H1 (cell line): Measurements from ENCODE around the gene ALAS1. TPM values are rescaled to one million over a fixed set of nuclear protein-coding genes. Genes with fewer than 3 reads are reported as not detected.

Source experiments
- CTCF ChIA-PET: fragments of 300-600 bp; sonication (Branson Sonifier 250); formaldehyde crosslinking; loops from one replicate; lab custom pipeline; 2021; ENCODE audit not compliant: partially characterized antibody; lab: Charles Lee
- POLR2A ChIA-PET: fragments of 300-600 bp; sonication (Branson Sonifier 250); formaldehyde crosslinking; loops from one replicate; lab custom pipeline; 2021; ENCODE audit warnings: inconsistent platforms; ENCODE audit not compliant: partially characterized antibody; lab: Charles Lee
- DNase-seq, 2 experiments: peaks; one replicate each; pipeline versions ENCODE4 v3.0.0 to v3.0.0-alpha.2; 2010 to 2022; ENCODE audit warnings: low spot score in 2 of 2, low read depth in 1 of 2, mixed read lengths in 1 of 2
- FAIRE-seq: peaks from 2 replicates; lab custom pipeline; 2011; peaks lifted over from hg19 to GRCh38; lab: Jason Lieb, UNC
- H2AFZ ChIP-seq: 2 replicates; pipeline ENCODE4 v1.8.1; 2012; ENCODE audit warnings: low read length, inconsistent platforms
- H2AK5ac ChIP-seq: 2 replicates; pipeline ENCODE4 v1.6.1; 2013; ENCODE audit warnings: low read depth, low read length
- H2BK120ac ChIP-seq: replicated peaks from 2 replicates; pipeline ENCODE3; 2013; ENCODE audit warnings: low read depth, low read length, inconsistent platforms
- H2BK12ac ChIP-seq: 2 replicates; pipeline ENCODE4 v1.6.1; 2013; ENCODE audit warnings: low read depth, low read length
- H2BK15ac ChIP-seq: 2 replicates; pipeline ENCODE4 v1.6.1; 2013; ENCODE audit warnings: low read length
- H2BK20ac ChIP-seq: 2 replicates; pipeline ENCODE4 v1.6.1; 2013; ENCODE audit warnings: low read length
- H2BK5ac ChIP-seq: 2 replicates; pipeline ENCODE4 v1.6.1; 2013; ENCODE audit warnings: low read depth, low read length
- H3K14ac ChIP-seq: 2 replicates; pipeline ENCODE4 v1.6.1; 2013; ENCODE audit warnings: inconsistent platforms; ENCODE audit not compliant: insufficient read length
- H3K18ac ChIP-seq: 2 replicates; pipeline ENCODE4 v1.6.1; 2013; ENCODE audit warnings: low read length; ENCODE audit errors: extremely low read depth
- H3K23ac ChIP-seq: 2 replicates; pipeline ENCODE4 v1.6.1; 2013; ENCODE audit warnings: inconsistent platforms; ENCODE audit not compliant: insufficient read length
- H3K23me2 ChIP-seq: 2 replicates; pipeline ENCODE4 v1.6.1; 2013; ENCODE audit warnings: low read depth, low read length
- H3K27ac ChIP-seq: 2 replicates; pipeline ENCODE4 v1.6.1; 2011; ENCODE audit warnings: low read depth, low read length, inconsistent platforms
- H3K27me3 ChIP-seq, 4 experiments: replicated peaks in 1 of 4; 1 replicate in 1 of 4; 2 replicates in 3 of 4; pipeline versions ENCODE4 v1.6.1 to v1.8.1; 2011 to 2013; ENCODE audit warnings: low read length in 3 of 4, mild to moderate bottlenecking in 3 of 4, inconsistent platforms in 2 of 4, mixed read lengths in 2 of 4, moderate library complexity in 1 of 4; ENCODE audit not compliant: control insufficient read depth in 3 of 4, insufficient read depth in 3 of 4; ENCODE audit errors: extremely low read depth in 1 of 4
- H3K36me3 ChIP-seq, 4 experiments: 2 replicates each; pipeline versions ENCODE4 v1.6.1 to v1.8.1; 2011 to 2013; ENCODE audit warnings: mild to moderate bottlenecking in 4 of 4, low read length in 3 of 4, moderate library complexity in 2 of 4, control low read depth in 1 of 4, inconsistent platforms in 1 of 4; ENCODE audit not compliant: insufficient read depth in 4 of 4, control insufficient read depth in 2 of 4
- H3K4ac ChIP-seq: replicated peaks from 2 replicates; pipeline ENCODE3; 2013; ENCODE audit warnings: low read length, low read depth, mixed read lengths, inconsistent platforms; ENCODE audit not compliant: insufficient read length
- H3K4me1 ChIP-seq, 4 experiments: replicated peaks in 1 of 4; 1 replicate in 1 of 4; 2 replicates in 3 of 4; pipeline versions ENCODE4 v1.6.1 to v1.8.1; 2011 to 2013; ENCODE audit warnings: low read length in 3 of 4, inconsistent platforms in 2 of 4, mixed read lengths in 1 of 4; ENCODE audit not compliant: insufficient read depth in 4 of 4, control insufficient read depth in 3 of 4
- H3K4me2 ChIP-seq, 2 experiments: 2 replicates each; pipeline versions ENCODE4 v1.6.1 to v1.8.1; 2011 to 2013; ENCODE audit warnings: low read depth in 2 of 2, low read length in 2 of 2, control low read depth in 1 of 2, inconsistent platforms in 1 of 2, mild to moderate bottlenecking in 1 of 2; ENCODE audit not compliant: insufficient read depth in 1 of 2
- H3K4me3 ChIP-seq, 4 experiments: fragments of 200-600, 300-600 bp in 1 of 4; sonication (generic), shearing (Covaris generic), sonication (Bioruptor Twin) in 1 of 4; 2 replicates each; pipeline versions ENCODE4 v1.5.1 to v1.8.1; 2011 to 2016; ENCODE audit warnings: low read length in 4 of 4, low read depth in 3 of 4, control low read depth in 2 of 4, inconsistent platforms in 2 of 4, mild to moderate bottlenecking in 2 of 4, mixed read lengths in 1 of 4, moderate library complexity in 1 of 4; ENCODE audit not compliant: insufficient read depth in 2 of 4; ENCODE audit errors: extremely low read depth in 1 of 4
- H3K56ac ChIP-seq: replicated peaks from 2 replicates; pipeline ENCODE3; 2013; ENCODE audit warnings: low read depth, mild to moderate bottlenecking, mixed read lengths, low read length, inconsistent platforms; ENCODE audit not compliant: insufficient read length
- H3K79me1 ChIP-seq: 2 replicates; pipeline ENCODE4 v1.6.1; 2013; ENCODE audit warnings: low read depth, low read length, control low read depth
- H3K79me2 ChIP-seq, 2 experiments: 2 replicates each; pipeline versions ENCODE4 v1.6.1 to v1.8.1; 2012 to 2013; ENCODE audit warnings: low read length in 2 of 2, mild to moderate bottlenecking in 2 of 2, inconsistent platforms in 1 of 2; ENCODE audit not compliant: insufficient read depth in 2 of 2, control insufficient read depth in 1 of 2
- H3K9ac ChIP-seq, 4 experiments: replicated peaks in 1 of 4; 1 replicate in 1 of 4; 2 replicates in 3 of 4; pipeline versions ENCODE4 v1.6.1 to v1.8.1; 2011 to 2013; ENCODE audit warnings: low read depth in 3 of 4, low read length in 3 of 4, control low read depth in 2 of 4, mild to moderate bottlenecking in 2 of 4, moderate library complexity in 2 of 4, inconsistent platforms in 1 of 4; ENCODE audit errors: extremely low read depth in 1 of 4
- H3K9me3 ChIP-seq, 2 experiments: 2 replicates each; pipeline versions ENCODE4 v1.6.1 to v1.8.1; 2012 to 2013; ENCODE audit warnings: mild to moderate bottlenecking in 2 of 2, moderate library complexity in 2 of 2, control low read depth in 1 of 2, inconsistent platforms in 1 of 2, low read depth in 1 of 2, low read length in 1 of 2, mixed read lengths in 1 of 2; ENCODE audit not compliant: insufficient read depth in 2 of 2
- H4K20me1 ChIP-seq, 2 experiments: replicated peaks in 1 of 2; 2 replicates each; pipeline versions ENCODE3 to v1.8.1; 2011 to 2013; ENCODE audit warnings: inconsistent platforms in 2 of 2, low read length in 2 of 2, mild to moderate bottlenecking in 1 of 2; ENCODE audit not compliant: insufficient read depth in 2 of 2, control insufficient read depth in 1 of 2
- H4K5ac ChIP-seq: 2 replicates; pipeline ENCODE4 v1.6.1; 2013; ENCODE audit warnings: low read length, low read depth, mixed read lengths, inconsistent platforms; ENCODE audit not compliant: insufficient read length
- H4K8ac ChIP-seq: 2 replicates; pipeline ENCODE4 v1.8.0; 2013; ENCODE audit warnings: mild to moderate bottlenecking, moderate library complexity, low read length, inconsistent platforms; ENCODE audit not compliant: insufficient read depth; ENCODE audit errors: extremely low read depth
- H4K91ac ChIP-seq: replicated peaks from 2 replicates; pipeline ENCODE3; 2013; ENCODE audit warnings: low read length, mixed read lengths, inconsistent platforms; ENCODE audit not compliant: insufficient read length
- CBX5 ChIP-seq: fragments of 300-800, 300-1000 bp; sonication (generic); IDR thresholded peaks from 2 replicates; pipeline ENCODE4 v1.7.1; 2016; ENCODE audit warnings: antibody characterized with exemption, low read length, low read depth
- CBX8 ChIP-seq: fragments of 300-800, 300-1000 bp; sonication (generic); IDR thresholded peaks from 2 replicates; pipeline ENCODE4 v1.7.1; 2016; ENCODE audit warnings: low read depth, low read length, borderline replicate concordance
- FOSL1 ChIP-seq: IDR thresholded peaks from 2 replicates; pipeline ENCODE4 v1.6.1; 2011; ENCODE audit warnings: mild to moderate bottlenecking, low read depth, low read length, moderate library complexity; ENCODE audit not compliant: insufficient read depth
- ZNF274 ChIP-seq: IDR thresholded peaks from 2 replicates; pipeline ENCODE4 v1.7.0; 2012; ENCODE audit warnings: low read length, borderline replicate concordance; ENCODE audit errors: extremely low read depth
- WGBS, 2 experiments: shearing (Covaris generic) in 1 of 2; methylation state at CpG; one replicate each; pipeline versions ENCODE4 v1.1.6 to v1.1.7; 2013 to 2015; ENCODE audit warnings: low lambda C conversion rate in 2 of 2, mixed read lengths in 2 of 2, inconsistent platforms in 1 of 2, low coverage in 1 of 2, missing lambda C conversion rate in 1 of 2; ENCODE audit not compliant: insufficient replicate concordance in 2 of 2, insufficient coverage in 1 of 2, insufficient read length in 1 of 2; ENCODE audit errors: extremely low coverage in 1 of 2, missing lambda C conversion rate in 1 of 2; 5-methylcytosine and 5-hydroxymethylcytosine counted together
- polyA plus RNA-seq, 7 experiments: library from polyadenylated mRNA; depleted of rRNA in 3 of 7; stranded (reverse) in 5 of 7; unstranded in 2 of 7; fragments of >200 nt in 5 of 7; fragments of 200-250 nt in 2 of 7; gene quantifications; 1 replicate in 5 of 7; 2 replicates in 1 of 7; 4 replicates in 1 of 7; pipeline versions ENCODE4 v1.2.1 to v1.2.3, GENCODE V29; 2011 to 2013; ENCODE audit warnings: missing spikeins in 2 of 7, mixed read lengths in 2 of 7
- total RNA-seq: library from RNA; stranded (reverse); fragmentation: NEBNext Ultra II Directional; extraction: Animal tissue kit (Norgen Biotek cat#: 25700); gene quantifications from 2 replicates; pipeline ENCODE4 v1.2.1, GENCODE V29; 2021
- TF ChIP-seq, protein P1 (sequence below): IDR thresholded peaks from 2 replicates; pipeline ENCODE4 v1.6.1; 2012; ENCODE audit warnings: inconsistent platforms

Gene ALAS1
- total and polyA plus RNA-seq, 2 of the 8 experiments (the other 6 are each of a cell fraction or from before 2014, with no cell fraction given): 45.9 to 84.4 TPM

- H3K4me3 ChIP-seq: no peak overlapping the region
- DNase-seq (no peak), FAIRE-seq (no peak)
- H2BK15ac ChIP-seq: no peak overlapping the region
- H3K27me3 ChIP-seq: peaks cover 6 to 25% (median 15%) of the 10 kb centered on the region in 4 experiments; a peak in 6 of 7 replicates
- whole genome bisulfite sequencing, 2 experiments: 89% methylated on average over 4 of the region's 4 CpGs; no CpG with 5 or more reads in 1 of the 2 experiments
- H3K4ac ChIP-seq: no peak overlapping the region
- no peak overlapping the region for H2BK20ac ChIP-seq
- peaks cover 0 to 9% of the 10 kb centered on the region in 2 experiments; a peak in 2 of 4 replicates for H3K79me2 ChIP-seq
- POLR2A ChIA-PET: interaction anchor here (0.7 to 6.5 kb wide), 14 partner anchors 8 to 259 kb away, joined by 3 to 69 read pairs (median 4); partner anchors contain the start of genes GLYCTK, TLR9 and WDR82
- no peak overlapping the region for H2AFZ ChIP-seq
- peak overlapping the region; percentile 72; the same call in 1 of the 2 replicates for H2BK5ac ChIP-seq
- peaks cover 0 to 5% of the 10 kb centered on the region in 2 experiments for H4K20me1 ChIP-seq
- H4K5ac ChIP-seq: no peak overlapping the region
- no peak overlapping the region for H2BK12ac ChIP-seq
- H3K23me2 ChIP-seq: peaks cover 14% of the 10 kb centered on the region
- no peak overlapping the region for H2BK120ac ChIP-seq
- no peak overlapping the region for H4K91ac ChIP-seq
- H3K9ac ChIP-seq: no peak overlapping the region; a peak in 1 of 7 replicates
- H3K14ac ChIP-seq: no peak overlapping the region
- no peak overlapping the region for H3K56ac ChIP-seq
- no peak overlapping the region; the same call in 1 of the 2 replicates for H3K27ac ChIP-seq
- no peak overlapping the region for H4K8ac ChIP-seq
- no peak overlapping the region for H3K23ac ChIP-seq
- no peaks in the 10 kb centered on the region for H3K36me3 ChIP-seq
- peak overlapping the region; percentile 78 to 98; a peak in 1 of 4 replicates for H3K4me2 ChIP-seq
- H3K18ac ChIP-seq: peak overlapping the region; percentile 26; the same call in 1 of the 2 replicates
- peaks cover 15 to 44% (median 32%) of the 10 kb centered on the region in 4 experiments for H3K4me1 ChIP-seq
- no peaks in the 10 kb centered on the region for H3K9me3 ChIP-seq
- CTCF ChIA-PET: interaction anchor here (0.9 to 17.7 kb wide), 6 partner anchors 9 to 144 kb away, joined by 3 to 336 read pairs (median 6); partner anchors contain the start of gene TLR9
- peaks cover 9% of the 10 kb centered on the region; the same call in 1 of the 2 replicates for H3K79me1 ChIP-seq
- no peak overlapping the region; the same call in 1 of the 2 replicates for H2AK5ac ChIP-seq
- TF ChIP-seq, protein P1, sequence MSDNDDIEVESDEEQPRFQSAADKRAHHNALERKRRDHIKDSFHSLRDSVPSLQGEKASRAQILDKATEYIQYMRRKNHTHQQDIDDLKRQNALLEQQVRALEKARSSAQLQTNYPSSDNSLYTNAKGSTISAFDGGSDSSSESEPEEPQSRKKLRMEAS: no peak
- TF ChIP-seq ZNF274 (no peak), CBX5 (no peak), FOSL1 (no peak), CBX8 (no peak)
Measured at GRCh38 chr3:52240886-52241370, 43.0 kb downstream of the ALAS1 start.
